ENCODE measurements around the gene ZP2.
"Not testable (repeated sequence)": the region's sequence is repeated elsewhere in the genome, so short reads cannot be mapped to it uniquely, and the experiment has no call there.

Gene ZP2

GRCh38 chr16:21214086-21214485 lies 2.7 kb upstream of the ZP2 start:
- no peak for DNase-seq

DNA sequence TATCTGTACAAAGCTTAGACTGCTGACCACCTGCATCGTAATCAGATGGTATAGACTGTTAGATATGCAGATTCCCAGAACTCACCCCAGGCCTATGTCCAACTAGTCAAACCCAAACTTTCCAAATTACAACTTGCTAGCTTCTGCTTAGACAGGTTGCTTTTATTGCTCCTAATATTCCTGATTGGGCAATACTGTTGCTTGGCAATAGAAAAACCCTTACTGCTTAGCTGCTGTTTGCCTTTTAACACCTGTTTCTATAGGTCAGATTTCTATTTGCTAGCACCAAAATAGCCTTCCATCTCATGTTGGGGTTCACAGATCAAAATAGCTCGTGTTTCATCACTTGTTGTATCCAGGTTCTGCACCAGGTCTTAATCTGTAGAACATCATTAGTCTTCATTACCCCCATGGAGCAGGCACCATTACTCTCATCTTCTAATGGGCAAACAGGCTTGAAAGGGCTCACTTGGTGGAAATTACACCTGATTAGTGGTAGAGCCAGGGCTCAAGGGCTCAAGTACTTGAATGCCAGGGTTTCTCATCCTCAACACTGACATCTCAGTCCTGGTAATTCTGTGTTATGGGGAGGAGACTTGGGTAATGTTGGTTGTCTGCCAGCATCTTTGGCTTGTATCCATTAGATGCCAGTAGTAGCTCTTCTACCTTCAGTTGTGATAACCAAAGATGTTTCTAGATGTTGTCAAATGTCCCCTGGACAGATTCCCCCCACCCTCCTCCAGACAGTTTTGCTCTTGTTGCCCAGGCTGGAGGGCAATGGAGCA lies 2.7 kb downstream of the ZP2 start:
- DNase-seq, result no peak

GRCh38 chr16:21206550-21206949 lies 4.8 kb downstream of the ZP2 start:
- no peak for DNase-seq

DNA sequence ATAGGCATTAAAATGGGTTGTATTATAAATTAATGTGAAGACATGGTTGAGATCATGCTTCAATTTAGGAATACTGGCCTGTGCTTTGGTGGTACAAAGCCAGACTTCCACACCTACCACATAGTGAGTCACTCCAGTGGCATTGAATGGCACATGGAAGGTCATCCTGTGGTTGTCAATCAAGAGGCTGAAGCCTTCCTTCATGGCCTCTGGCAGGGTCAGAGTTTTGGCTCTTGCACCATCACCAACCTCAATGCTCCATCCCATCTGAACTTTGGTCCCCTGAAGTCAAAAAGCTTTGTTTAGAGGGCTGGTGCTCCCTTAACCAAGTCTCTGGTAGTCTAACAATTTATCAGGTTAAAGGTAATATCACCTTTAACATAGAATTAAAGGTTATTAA lies 6.1 kb downstream of the ZP2 start:
- DNase-seq, result no peak

- no peak for DNase-seq
Measured at GRCh38 chr16:21203155-21203797, 8.1 kb downstream of the ZP2 start.

GRCh38 chr16:21199607-21200218 lies 11.7 kb downstream of the ZP2 start:
- no peak for DNase-seq

GRCh38 chr16:21197621-21198020 lies 13.8 kb downstream of the ZP2 start:
- no peak for DNase-seq

DNA sequence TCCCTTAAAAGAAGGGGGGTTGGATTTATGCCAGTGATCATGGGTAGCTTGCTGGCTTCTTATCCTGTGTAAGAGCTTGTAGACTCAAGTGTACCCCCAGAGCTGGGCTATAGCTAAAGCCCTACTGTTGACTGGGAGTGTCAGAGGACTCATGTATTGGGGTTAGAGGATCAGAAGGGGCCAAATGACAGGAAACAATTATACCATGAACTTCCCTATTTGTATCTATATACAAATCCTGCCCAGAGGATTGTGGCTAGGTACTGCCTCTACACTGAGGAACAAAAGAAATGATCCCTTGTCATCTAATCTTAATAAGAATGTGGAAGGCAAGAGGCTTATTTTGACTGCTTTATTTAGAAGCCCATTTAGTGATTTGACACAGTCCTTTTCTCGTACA lies 14.3 kb downstream of the ZP2 start:
- DNase-seq, result no peak

DNA sequence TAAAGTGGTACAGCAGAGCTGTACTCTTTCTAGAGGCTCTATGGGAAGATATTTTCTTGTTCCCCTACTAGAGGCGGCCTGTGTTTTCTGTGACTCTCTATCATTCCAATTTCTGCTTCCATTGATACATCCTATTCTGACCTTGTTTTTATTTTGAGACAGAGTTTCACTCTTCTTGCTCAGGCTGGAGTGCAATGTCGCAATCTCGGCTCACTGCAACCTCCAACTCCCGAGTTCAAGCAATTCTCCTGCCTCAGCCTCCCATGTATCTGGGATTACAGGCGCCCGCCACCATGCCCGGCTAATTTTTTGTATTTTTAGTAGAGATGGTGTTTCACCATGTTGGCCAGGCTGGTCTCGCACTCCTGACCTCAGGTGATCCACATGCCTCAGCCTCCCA lies 16.0 kb downstream of the ZP2 start:
- not testable (repeated sequence) for DNase-seq

GRCh38 chr16:21194771-21195301 lies 16.5 kb downstream of the ZP2 start:
- no peak for DNase-seq

- no peak for DNase-seq
Measured at GRCh38 chr16:21192991-21193390, 18.4 kb downstream of the ZP2 start.

- no peak for DNase-seq
Measured at GRCh38 chr16:21190599-21190998, 20.8 kb downstream of the ZP2 start.

GRCh38 chr16:21190013-21190412 lies 21.4 kb downstream of the ZP2 start:
- no peak for DNase-seq

- DNase-seq, result no peak
Measured at GRCh38 chr16:21189311-21189710, 22.1 kb downstream of the ZP2 start.

DNA sequence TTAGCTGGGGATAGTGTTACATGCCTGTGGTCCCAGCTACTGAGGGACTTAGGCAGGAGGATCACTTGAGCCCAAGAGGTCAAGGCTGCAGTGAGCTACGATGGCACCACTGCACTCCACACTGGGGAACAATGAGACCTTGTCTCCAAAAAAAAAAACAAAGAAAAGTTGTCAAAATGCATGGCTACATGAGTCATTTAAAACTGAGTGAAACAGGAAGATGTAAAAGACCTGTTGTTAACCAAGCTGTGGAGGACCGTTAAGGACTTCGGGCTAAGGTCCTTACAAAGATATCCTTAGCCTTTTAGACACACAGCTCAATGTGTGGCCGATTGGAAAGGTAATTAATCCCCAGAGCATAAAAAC lies 25.1 kb downstream of the ZP2 start:
- DNase-seq, result no peak

GRCh38 chr16:21185659-21186325 lies 25.6 kb downstream of the ZP2 start:
- no peak for DNase-seq

DNA sequence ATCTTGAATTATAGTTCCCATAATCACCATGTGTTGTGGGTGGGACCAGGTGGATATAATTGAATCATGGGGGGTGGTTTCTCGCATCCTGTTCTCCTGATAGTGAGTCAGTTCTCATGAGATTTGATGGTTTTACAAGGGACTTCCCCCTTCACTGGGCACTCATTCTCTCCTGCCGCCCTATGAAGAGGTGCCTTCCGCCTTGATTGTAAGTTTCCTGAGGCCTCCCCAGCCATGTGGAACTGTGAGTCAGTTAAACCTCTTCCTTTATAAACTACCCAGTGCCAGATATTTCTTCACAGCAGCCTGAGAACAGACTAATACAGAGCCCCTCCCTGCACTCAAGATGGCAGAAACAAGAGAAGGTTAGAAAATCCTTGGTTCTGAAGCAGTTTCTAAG lies 26.5 kb downstream of the ZP2 start:
- DNase-seq, result no peak

- no peak for DNase-seq
Measured at GRCh38 chr16:21183995-21184394, 27.4 kb downstream of the ZP2 start.

DNA sequence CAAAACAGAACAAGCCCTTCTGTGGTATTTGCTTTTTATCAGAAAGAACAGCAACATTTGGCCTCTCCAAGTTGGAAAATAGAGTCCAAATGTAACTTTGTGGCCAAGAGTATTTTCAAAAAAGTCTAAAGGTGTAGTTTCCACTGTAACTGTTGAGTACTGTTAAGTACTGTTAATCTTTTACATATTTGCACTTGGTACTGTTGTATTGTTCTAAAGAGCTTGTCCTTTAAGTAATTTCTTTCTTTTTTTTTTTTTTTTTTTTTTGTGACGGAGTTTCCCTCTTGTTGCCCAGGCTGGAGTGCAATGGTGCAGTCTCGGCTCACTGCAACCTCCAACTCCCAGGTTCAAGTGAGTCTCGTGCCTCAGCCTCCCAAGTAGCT lies 31.4 kb downstream of the ZP2 start:
- no peak for DNase-seq

- DNase-seq, result no peak
Measured at GRCh38 chr16:21179126-21179982, 32.0 kb downstream of the ZP2 start.

GRCh38 chr16:21175397-21175796 lies 36.0 kb downstream of the ZP2 start:
- no peak for DNase-seq

DNA sequence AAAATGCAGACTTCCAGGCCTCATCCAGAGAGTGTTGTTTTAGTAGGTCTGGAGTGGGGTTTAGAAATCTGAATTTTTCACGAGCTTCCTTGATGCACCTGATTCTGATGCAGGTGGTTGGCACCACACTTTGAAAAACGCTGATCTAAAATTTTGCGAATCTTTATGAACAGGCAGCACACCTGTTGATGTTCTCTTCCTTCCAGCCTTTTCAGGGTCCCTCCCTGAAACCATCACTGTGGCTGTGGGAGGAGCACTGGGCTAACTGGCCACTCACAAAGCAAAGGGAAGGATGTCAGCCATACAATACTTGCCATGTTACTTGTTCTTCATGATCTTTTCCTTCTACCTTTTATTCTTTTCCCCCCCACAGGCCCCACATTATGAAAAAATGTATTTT lies 38.7 kb downstream of the ZP2 start:
- no peak for DNase-seq

Measured in T-helper 9 cell (primary cell).